Measurements from ENCODE around the gene SMURF2. TPM values are rescaled to one million over a fixed set of nuclear protein-coding genes. Genes with fewer than 3 reads are reported as not detected.
"Not testable (repeated sequence)": the region's sequence is repeated elsewhere in the genome, so short reads cannot be mapped to it uniquely, and the experiment has no call there.

The SMURF2 gene
- total RNA-seq, 1 experiment from 2014 or later: 23.0 TPM

DNA sequence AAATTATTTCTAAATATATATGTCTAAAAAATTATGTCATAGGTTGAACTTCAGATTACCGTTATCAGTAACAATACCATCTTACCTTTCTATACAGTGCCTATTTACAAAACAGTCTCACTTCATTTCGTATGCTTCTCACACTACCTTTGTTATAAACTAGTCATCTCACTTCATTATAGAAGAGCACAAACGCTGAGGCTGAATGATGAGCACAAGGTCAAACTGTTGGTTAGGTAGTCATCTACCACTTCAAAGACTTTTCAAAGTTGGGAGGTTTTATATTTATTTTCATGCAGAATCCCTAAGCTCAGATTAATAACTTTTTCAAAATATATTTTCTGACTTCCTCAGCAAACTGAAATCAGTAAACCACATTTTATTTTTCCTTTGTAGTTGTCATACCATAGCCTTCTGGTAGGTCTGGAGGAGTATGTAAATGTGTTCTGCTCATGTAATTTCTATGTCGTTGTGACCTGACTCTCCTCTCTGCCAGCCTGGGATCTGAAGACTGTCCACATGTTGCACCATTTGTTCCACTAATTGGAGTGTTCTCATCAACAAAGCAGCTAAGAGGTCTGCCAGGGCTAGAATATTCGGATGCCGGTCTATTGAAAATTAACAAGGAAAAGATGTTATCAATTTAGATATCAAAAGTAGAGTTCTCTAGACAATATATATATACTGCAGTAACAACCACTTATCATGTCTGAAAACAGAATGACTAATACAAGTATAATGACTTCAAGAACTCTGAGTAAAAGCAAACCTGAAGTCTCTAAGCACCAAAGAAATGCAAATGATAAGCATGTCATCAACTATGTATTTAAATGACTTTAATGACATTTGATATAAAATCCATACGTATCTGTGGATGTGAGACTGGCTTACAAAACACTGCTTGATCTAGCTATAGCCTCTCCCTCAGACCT lies 81.5 kb downstream of the SMURF2 start (continued):
- TF ChIP-seq, protein P1, sequence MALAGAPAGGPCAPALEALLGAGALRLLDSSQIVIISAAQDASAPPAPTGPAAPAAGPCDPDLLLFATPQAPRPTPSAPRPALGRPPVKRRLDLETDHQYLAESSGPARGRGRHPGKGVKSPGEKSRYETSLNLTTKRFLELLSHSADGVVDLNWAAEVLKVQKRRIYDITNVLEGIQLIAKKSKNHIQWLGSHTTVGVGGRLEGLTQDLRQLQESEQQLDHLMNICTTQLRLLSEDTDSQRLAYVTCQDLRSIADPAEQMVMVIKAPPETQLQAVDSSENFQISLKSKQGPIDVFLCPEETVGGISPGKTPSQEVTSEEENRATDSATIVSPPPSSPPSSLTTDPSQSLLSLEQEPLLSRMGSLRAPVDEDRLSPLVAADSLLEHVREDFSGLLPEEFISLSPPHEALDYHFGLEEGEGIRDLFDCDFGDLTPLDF (CRISPR knock-in tag; IDR thresholded peaks at IDR 0.05): no peak
- no peak for TF ChIP-seq NFYB (CRISPR knock-in tag; conservative IDR thresholded peaks at IDR 0.05; ENCODE audit: low read depth)
- TF ChIP-seq KAT7 (CRISPR knock-in tag; IDR thresholded peaks at IDR 0.05; ENCODE audit: borderline replicate concordance): no peak
- TF ChIP-seq, protein P2, sequence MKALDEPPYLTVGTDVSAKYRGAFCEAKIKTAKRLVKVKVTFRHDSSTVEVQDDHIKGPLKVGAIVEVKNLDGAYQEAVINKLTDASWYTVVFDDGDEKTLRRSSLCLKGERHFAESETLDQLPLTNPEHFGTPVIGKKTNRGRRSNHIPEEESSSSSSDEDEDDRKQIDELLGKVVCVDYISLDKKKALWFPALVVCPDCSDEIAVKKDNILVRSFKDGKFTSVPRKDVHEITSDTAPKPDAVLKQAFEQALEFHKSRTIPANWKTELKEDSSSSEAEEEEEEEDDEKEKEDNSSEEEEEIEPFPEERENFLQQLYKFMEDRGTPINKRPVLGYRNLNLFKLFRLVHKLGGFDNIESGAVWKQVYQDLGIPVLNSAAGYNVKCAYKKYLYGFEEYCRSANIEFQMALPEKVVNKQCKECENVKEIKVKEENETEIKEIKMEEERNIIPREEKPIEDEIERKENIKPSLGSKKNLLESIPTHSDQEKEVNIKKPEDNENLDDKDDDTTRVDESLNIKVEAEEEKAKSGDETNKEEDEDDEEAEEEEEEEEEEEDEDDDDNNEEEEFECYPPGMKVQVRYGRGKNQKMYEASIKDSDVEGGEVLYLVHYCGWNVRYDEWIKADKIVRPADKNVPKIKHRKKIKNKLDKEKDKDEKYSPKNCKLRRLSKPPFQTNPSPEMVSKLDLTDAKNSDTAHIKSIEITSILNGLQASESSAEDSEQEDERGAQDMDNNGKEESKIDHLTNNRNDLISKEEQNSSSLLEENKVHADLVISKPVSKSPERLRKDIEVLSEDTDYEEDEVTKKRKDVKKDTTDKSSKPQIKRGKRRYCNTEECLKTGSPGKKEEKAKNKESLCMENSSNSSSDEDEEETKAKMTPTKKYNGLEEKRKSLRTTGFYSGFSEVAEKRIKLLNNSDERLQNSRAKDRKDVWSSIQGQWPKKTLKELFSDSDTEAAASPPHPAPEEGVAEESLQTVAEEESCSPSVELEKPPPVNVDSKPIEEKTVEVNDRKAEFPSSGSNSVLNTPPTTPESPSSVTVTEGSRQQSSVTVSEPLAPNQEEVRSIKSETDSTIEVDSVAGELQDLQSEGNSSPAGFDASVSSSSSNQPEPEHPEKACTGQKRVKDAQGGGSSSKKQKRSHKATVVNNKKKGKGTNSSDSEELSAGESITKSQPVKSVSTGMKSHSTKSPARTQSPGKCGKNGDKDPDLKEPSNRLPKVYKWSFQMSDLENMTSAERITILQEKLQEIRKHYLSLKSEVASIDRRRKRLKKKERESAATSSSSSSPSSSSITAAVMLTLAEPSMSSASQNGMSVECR (CRISPR knock-in tag; IDR thresholded peaks at IDR 0.05; ENCODE audit: borderline replicate concordance): no peak

DNA sequence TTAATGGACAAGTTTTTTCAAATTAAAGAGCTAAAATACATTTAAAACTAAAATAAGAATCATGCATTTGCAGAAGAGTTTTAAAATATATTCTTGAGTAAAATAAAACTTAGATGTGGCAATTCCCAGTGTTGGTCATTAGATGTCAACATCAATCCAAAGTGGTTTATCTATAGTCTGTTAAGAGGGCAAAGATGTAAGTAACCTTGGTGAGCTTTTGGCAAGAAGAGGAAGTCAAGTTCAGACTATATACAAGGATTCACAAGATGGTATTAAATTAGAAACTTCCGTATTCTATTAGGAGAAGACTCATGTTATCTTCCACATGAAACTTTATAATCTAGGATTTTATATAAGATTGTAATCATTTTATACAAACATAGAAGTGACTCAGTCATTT lies 82.2 kb downstream of the SMURF2 start:
- Mint-ChIP-seq H3K9me3 (no peaks in the 10 kb centered on the region), H3K4me3 (no peak overlapping the region), H3K27me3 (ENCODE audit: low read depth) (no peaks in the 10 kb centered on the region), H3K27ac (no peak overlapping the region), H3K36me3 (peaks cover 24% of the 10 kb centered on the region), H3K4me1 (peaks cover 10% of the 10 kb centered on the region)
- ATAC-seq: no peak
- ChIA-PET CTCF (interaction anchor here (0.6 kb wide), 1 partner anchor 374 kb away, joined by 4 read pairs; no protein-coding TSS in a partner anchor), POLR2A (no interaction called here)
- no peak for DNase-seq (ENCODE audit: low spot score)
- no peak for TF ChIP-seq NFATC4 (CRISPR knock-in tag; IDR thresholded peaks at IDR 0.05)
- TF ChIP-seq, protein P3, sequence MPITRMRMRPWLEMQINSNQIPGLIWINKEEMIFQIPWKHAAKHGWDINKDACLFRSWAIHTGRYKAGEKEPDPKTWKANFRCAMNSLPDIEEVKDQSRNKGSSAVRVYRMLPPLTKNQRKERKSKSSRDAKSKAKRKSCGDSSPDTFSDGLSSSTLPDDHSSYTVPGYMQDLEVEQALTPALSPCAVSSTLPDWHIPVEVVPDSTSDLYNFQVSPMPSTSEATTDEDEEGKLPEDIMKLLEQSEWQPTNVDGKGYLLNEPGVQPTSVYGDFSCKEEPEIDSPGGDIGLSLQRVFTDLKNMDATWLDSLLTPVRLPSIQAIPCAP (CRISPR knock-in tag; IDR thresholded peaks at IDR 0.05): no peak
- no peak for TF ChIP-seq TCF7 (CRISPR knock-in tag; IDR thresholded peaks at IDR 0.05; ENCODE audit: low read depth)
- no peak for TF ChIP-seq HMGA2 (CRISPR knock-in tag; IDR thresholded peaks at IDR 0.05)
- no peak for TF ChIP-seq GRHL2 (CRISPR knock-in tag; IDR thresholded peaks at IDR 0.05; ENCODE audit: insufficient replicate concordance, severe bottlenecking)
- TF ChIP-seq, protein P4, sequence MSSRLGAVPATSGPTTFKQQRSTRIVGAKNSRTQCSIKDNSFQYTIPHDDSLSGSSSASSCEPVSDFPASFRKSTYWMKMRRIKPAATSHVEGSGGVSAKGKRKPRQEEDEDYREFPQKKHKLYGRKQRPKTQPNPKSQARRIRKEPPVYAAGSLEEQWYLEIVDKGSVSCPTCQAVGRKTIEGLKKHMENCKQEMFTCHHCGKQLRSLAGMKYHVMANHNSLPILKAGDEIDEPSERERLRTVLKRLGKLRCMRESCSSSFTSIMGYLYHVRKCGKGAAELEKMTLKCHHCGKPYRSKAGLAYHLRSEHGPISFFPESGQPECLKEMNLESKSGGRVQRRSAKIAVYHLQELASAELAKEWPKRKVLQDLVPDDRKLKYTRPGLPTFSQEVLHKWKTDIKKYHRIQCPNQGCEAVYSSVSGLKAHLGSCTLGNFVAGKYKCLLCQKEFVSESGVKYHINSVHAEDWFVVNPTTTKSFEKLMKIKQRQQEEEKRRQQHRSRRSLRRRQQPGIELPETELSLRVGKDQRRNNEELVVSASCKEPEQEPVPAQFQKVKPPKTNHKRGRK (CRISPR knock-in tag; IDR thresholded peaks at IDR 0.05; ENCODE audit: borderline replicate concordance): no peak

DNA sequence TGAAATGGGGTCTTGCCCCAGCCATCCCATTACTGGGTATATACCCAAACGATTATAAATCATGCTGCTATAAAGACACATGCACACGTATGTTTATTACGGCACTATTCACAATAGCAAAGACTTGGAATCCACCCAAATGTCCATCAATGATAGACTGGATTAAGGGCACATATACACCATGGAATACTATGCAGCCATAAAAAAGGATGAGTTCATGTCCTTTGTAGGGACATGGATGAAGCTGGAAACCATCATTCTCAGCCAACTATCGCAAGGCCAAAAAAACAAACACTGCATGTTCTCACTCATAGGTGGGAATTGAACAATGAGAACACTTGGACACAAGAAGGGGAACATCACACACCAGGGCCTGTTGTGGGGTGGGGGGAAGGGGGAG lies 85.1 kb downstream of the SMURF2 start:
- H3K9me3 Mint-ChIP-seq; ATAC-seq; H3K27ac Mint-ChIP-seq; H3K4me3 Mint-ChIP-seq; CTCF ChIA-PET; POLR2A ChIA-PET; H3K4me1 Mint-ChIP-seq; H3K27me3 Mint-ChIP-seq (ENCODE audit: low read depth); DNase-seq (ENCODE audit: low spot score): not testable (repeated sequence)
- peaks cover 17% of the 10 kb centered on the region for H3K36me3 Mint-ChIP-seq

DNA sequence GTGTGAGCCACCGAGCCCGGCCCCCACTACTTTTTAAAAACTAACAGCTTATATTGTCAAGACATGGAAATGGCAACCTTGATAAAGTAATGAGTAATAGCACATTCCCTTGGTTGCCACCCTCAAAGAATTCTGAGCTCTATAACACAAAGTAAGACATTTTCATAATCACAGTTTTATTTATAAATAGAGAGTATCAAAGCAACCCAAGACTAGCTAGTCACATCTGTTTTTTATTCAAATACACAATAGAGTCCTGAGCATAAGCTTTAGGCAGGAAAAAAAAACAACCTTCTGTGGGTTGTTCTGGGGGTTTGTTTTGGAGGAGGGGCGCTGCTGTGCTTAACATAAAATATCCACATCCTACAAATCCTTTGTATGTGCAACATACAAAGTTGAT lies 86.7 kb downstream of the SMURF2 start:
- Mint-ChIP-seq H3K9me3 (no peaks in the 10 kb centered on the region), H3K27me3 (ENCODE audit: low read depth) (no peaks in the 10 kb centered on the region), H3K27ac (no peak overlapping the region), H3K4me3 (no peak overlapping the region), H3K36me3 (peaks cover 11% of the 10 kb centered on the region), H3K4me1 (no peaks in the 10 kb centered on the region)
- no peak for DNase-seq (ENCODE audit: low spot score)
- CTCF ChIA-PET: interaction anchor here (1.2 kb wide), 1 partner anchor 199 kb away, joined by 5 read pairs; no protein-coding TSS in a partner anchor
- POLR2A ChIA-PET: no interaction called here
- no peak for ATAC-seq
- TF ChIP-seq GTF2I (CRISPR knock-in tag; conservative IDR thresholded peaks at IDR 0.05) (no peak), ZNF423 (CRISPR knock-in tag; IDR thresholded peaks at IDR 0.05) (no peak), CREB1 (CRISPR knock-in tag; IDR thresholded peaks at IDR 0.05) (no peak), MXD4 (CRISPR knock-in tag; IDR thresholded peaks at IDR 0.05; ENCODE audit: borderline replicate concordance) (no peak), FOXP1 (CRISPR knock-in tag; IDR thresholded peaks at IDR 0.05; ENCODE audit: borderline replicate concordance) (no peak)
- TF ChIP-seq, protein P5, sequence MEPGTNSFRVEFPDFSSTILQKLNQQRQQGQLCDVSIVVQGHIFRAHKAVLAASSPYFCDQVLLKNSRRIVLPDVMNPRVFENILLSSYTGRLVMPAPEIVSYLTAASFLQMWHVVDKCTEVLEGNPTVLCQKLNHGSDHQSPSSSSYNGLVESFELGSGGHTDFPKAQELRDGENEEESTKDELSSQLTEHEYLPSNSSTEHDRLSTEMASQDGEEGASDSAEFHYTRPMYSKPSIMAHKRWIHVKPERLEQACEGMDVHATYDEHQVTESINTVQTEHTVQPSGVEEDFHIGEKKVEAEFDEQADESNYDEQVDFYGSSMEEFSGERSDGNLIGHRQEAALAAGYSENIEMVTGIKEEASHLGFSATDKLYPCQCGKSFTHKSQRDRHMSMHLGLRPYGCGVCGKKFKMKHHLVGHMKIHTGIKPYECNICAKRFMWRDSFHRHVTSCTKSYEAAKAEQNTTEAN (CRISPR knock-in tag; IDR thresholded peaks at IDR 0.05): no peak
- TF ChIP-seq, protein P6, sequence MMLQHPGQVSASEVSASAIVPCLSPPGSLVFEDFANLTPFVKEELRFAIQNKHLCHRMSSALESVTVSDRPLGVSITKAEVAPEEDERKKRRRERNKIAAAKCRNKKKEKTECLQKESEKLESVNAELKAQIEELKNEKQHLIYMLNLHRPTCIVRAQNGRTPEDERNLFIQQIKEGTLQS (CRISPR knock-in tag; conservative IDR thresholded peaks at IDR 0.05): no peak

Measured in WTC11 (cell line).